ENCODE data around the gene CACNG1. TPM values are rescaled to one million over a fixed set of nuclear protein-coding genes. Genes with fewer than 3 reads are reported as not detected.

The CACNG1 gene
- polyA plus RNA-seq, 1 donor from 2014 or later, result 0.77 TPM

- Histone ChIP-seq H3K4me3 (ENCODE audit: low read length) (no peak overlapping the region), H3K79me2 (replicated peaks; ENCODE audit: insufficient read depth, low read length) (no peaks in the 10 kb centered on the region), H3K4me2 (ENCODE audit: low read length) (no peak overlapping the region), H3F3A (ENCODE audit: insufficient read depth, low read length, poor library complexity, severe bottlenecking) (no peaks in the 10 kb centered on the region), H4K20me1 (ENCODE audit: insufficient read depth) (no peaks in the 10 kb centered on the region), H3K27ac (ENCODE audit: low read length) (no peak overlapping the region), H3K36me3 (ENCODE audit: insufficient read depth, low read length) (peaks cover 3% of the 10 kb centered on the region), H3K27me3 (ENCODE audit: insufficient read depth, low read depth, low read length) (no peaks in the 10 kb centered on the region), H3K9me2 (ENCODE audit: insufficient read depth, low read length) (no peaks in the 10 kb centered on the region), H3K9me3 (ENCODE audit: low read length) (no peaks in the 10 kb centered on the region), H2AFZ (ENCODE audit: low read depth, low read length) (no peak overlapping the region), H3K9ac (ENCODE audit: low read length) (no peak overlapping the region)
- TF ChIP-seq RAD21 (conservative IDR thresholded peaks at IDR 0.05) (no peak), CTCF (IDR thresholded peaks at IDR 0.05; ENCODE audit: poor library complexity, severe bottlenecking) (no peak), REST (IDR thresholded peaks at IDR 0.05; ENCODE audit: borderline replicate concordance) (no peak)
Observed at GRCh38 chr17:67024736-67025135, 19.6 kb upstream of the CACNG1 start.

- H3F3A ChIP-seq (ENCODE audit: insufficient read depth, low read length, poor library complexity, severe bottlenecking), result no peaks in the 10 kb centered on the region
- H3K27me3 ChIP-seq (ENCODE audit: insufficient read depth, low read depth, low read length), result no peaks in the 10 kb centered on the region
- H3K36me3 ChIP-seq (ENCODE audit: insufficient read depth, low read length), result peaks cover 3% of the 10 kb centered on the region
- no peak overlapping the region for H3K9ac ChIP-seq (ENCODE audit: low read length)
- no peak overlapping the region for H2AFZ ChIP-seq (ENCODE audit: low read depth, low read length)
- H3K9me2 ChIP-seq (ENCODE audit: insufficient read depth, low read length), result no peaks in the 10 kb centered on the region
- H3K4me2 ChIP-seq (ENCODE audit: low read length), result no peak overlapping the region
- no peak for TF ChIP-seq RAD21 (conservative IDR thresholded peaks at IDR 0.05)
- no peak for TF ChIP-seq MXI1 (conservative IDR thresholded peaks at IDR 0.05; ENCODE audit: poor library complexity, severe bottlenecking)
- no peak for TF ChIP-seq POLR2AphosphoS5 (IDR thresholded peaks at IDR 0.05)
- TF ChIP-seq CTCF (IDR thresholded peaks at IDR 0.05; ENCODE audit: poor library complexity, severe bottlenecking), result no peak
- no peak for TF ChIP-seq REST (IDR thresholded peaks at IDR 0.05; ENCODE audit: borderline replicate concordance)
- TF ChIP-seq EP300 (conservative IDR thresholded peaks at IDR 0.05; ENCODE audit: poor library complexity, severe bottlenecking), result no peak
- TF ChIP-seq SMC3 (conservative IDR thresholded peaks at IDR 0.05; ENCODE audit: poor library complexity), result no peak
- TF ChIP-seq EZH2 (IDR thresholded peaks at IDR 0.05; ENCODE audit: borderline replicate concordance, insufficient read depth, low read length, poor library complexity, severe bottlenecking), result no peak
- TF ChIP-seq TAF1 (IDR thresholded peaks at IDR 0.05; ENCODE audit: low read depth), result no peak
- H3K27ac ChIP-seq (ENCODE audit: low read length), result no peak overlapping the region
- no peaks in the 10 kb centered on the region for H3K9me3 ChIP-seq (ENCODE audit: low read length)
- H3K4me3 ChIP-seq (ENCODE audit: low read length), result no peak overlapping the region
- no peaks in the 10 kb centered on the region for H3K79me2 ChIP-seq (replicated peaks; ENCODE audit: insufficient read depth, low read length)
- no peaks in the 10 kb centered on the region for H4K20me1 ChIP-seq (ENCODE audit: insufficient read depth)
Observed at GRCh38 chr17:67025216-67025792, 19.1 kb upstream of the CACNG1 start.

All from neural cell (in vitro differentiated cells).